Measurements from ENCODE around the gene GGA1.
A peak's percentile ranks its signal among the peaks of the same experiment; 100 is the strongest.
"Not testable (repeated sequence)": the region's sequence is repeated elsewhere in the genome, so short reads cannot be mapped to it uniquely, and the experiment has no call there.

Gene GGA1

GRCh38 chr22:37647928-37648327 is 39.3 kb downstream of the GGA1 start:
- Histone ChIP-seq H3K4me1 (ENCODE audit: insufficient read depth, poor library complexity, severe bottlenecking) (no peaks in the 10 kb centered on the region), H3K27ac (ENCODE audit: poor library complexity, severe bottlenecking) (no peak overlapping the region), H3K9me3 (ENCODE audit: severe bottlenecking) (no peaks in the 10 kb centered on the region), H3K36me3 (ENCODE audit: low read depth) (peaks cover 95% of the 10 kb centered on the region), H3K4me3 (ENCODE audit: severe bottlenecking) (no peak overlapping the region), H3K27me3 (ENCODE audit: insufficient read depth, poor library complexity, severe bottlenecking) (no peaks in the 10 kb centered on the region)
- ATAC-seq (ENCODE audit: low read depth), result no peak
- DNase-seq (ENCODE audit: low spot score), result no peak
- TF ChIP-seq, protein P1, sequence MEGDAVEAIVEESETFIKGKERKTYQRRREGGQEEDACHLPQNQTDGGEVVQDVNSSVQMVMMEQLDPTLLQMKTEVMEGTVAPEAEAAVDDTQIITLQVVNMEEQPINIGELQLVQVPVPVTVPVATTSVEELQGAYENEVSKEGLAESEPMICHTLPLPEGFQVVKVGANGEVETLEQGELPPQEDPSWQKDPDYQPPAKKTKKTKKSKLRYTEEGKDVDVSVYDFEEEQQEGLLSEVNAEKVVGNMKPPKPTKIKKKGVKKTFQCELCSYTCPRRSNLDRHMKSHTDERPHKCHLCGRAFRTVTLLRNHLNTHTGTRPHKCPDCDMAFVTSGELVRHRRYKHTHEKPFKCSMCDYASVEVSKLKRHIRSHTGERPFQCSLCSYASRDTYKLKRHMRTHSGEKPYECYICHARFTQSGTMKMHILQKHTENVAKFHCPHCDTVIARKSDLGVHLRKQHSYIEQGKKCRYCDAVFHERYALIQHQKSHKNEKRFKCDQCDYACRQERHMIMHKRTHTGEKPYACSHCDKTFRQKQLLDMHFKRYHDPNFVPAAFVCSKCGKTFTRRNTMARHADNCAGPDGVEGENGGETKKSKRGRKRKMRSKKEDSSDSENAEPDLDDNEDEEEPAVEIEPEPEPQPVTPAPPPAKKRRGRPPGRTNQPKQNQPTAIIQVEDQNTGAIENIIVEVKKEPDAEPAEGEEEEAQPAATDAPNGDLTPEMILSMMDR (IDR thresholded peaks at IDR 0.05; ENCODE audit: poor library complexity, severe bottlenecking), result no peak

- no peaks in the 10 kb centered on the region for H3K9me3 ChIP-seq (ENCODE audit: severe bottlenecking)
- no peak overlapping the region for H3K4me3 ChIP-seq (ENCODE audit: severe bottlenecking)
- H3K27ac ChIP-seq (ENCODE audit: poor library complexity, severe bottlenecking), result no peak overlapping the region
- H3K27me3 ChIP-seq (ENCODE audit: insufficient read depth, poor library complexity, severe bottlenecking), result no peaks in the 10 kb centered on the region
- DNase-seq (ENCODE audit: low spot score), result no peak
- no peaks in the 10 kb centered on the region for H3K4me1 ChIP-seq (ENCODE audit: insufficient read depth, poor library complexity, severe bottlenecking)
- no peak for ATAC-seq (ENCODE audit: low read depth)
- peaks cover 74% of the 10 kb centered on the region for H3K36me3 ChIP-seq (ENCODE audit: low read depth)
- TF ChIP-seq, protein P1 (IDR thresholded peaks at IDR 0.05; ENCODE audit: poor library complexity, severe bottlenecking), result no peak
These were observed 42.0 kb downstream of the GGA1 start for GRCh38 chr22:37650463-37651136.

DNA sequence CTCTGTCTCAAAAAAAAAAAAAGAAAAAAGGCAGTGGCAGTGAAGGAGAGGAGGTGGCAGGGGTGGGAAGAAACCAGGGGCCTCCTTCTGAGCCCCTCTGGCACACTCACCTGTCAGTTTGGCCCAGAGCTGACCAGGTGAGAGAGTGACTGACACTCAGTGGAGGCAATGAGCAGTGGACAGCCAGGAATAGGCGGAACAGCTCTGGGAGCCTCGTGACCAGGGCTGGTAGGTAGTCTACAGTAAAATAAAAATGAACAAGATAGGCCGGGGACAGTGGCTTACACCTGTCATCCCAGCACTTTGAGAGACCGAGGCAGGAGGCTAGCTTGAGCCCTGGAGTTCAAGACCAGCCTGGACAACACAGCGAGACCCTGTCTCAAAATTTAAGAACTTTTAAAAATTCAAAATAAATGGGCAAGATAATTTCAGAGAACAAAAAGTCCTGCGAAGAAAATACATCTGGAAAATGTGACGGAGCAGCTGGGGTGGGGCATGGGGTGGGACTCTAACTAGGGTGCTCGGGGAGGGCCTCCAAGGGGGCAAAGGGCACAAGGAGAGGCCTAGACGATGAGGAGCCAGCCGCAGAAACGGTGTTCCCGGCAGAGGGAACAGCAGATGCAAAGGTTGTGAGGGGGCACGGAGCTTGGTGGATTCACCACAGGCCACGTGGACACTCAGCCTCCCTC is 46.1 kb downstream of the GGA1 start:
- DNase-seq (ENCODE audit: low spot score), result no peak
- Histone ChIP-seq H3K4me3 (ENCODE audit: severe bottlenecking) (no peak overlapping the region), H3K4me1 (ENCODE audit: insufficient read depth, poor library complexity, severe bottlenecking) (peaks cover under 1% of the 10 kb centered on the region), H3K27ac (ENCODE audit: poor library complexity, severe bottlenecking) (no peak overlapping the region), H3K36me3 (ENCODE audit: low read depth) (peaks cover 35% of the 10 kb centered on the region), H3K27me3 (ENCODE audit: insufficient read depth, poor library complexity, severe bottlenecking) (no peaks in the 10 kb centered on the region), H3K9me3 (ENCODE audit: severe bottlenecking) (no peaks in the 10 kb centered on the region)
- no peak for ATAC-seq (ENCODE audit: low read depth)
- TF ChIP-seq, protein P1 (IDR thresholded peaks at IDR 0.05; ENCODE audit: poor library complexity, severe bottlenecking), result no peak

DNA sequence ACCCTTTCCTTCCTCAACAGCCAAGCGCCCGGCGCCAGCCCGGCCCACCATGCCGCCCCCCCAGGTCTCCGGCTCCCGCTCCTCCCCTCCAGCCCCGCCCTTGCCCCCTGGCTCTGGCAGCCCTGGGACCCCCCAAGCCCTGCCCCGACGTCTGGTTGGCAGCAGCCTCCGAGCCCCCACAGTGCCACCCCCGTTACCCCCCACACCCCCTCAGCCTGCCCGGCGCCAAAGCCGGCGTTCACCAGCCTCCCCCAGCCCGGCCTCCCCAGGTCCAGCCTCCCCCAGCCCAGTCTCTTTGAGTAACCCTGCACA is 46.6 kb downstream of the GGA1 start:
- no peaks in the 10 kb centered on the region for H3K27me3 ChIP-seq (ENCODE audit: insufficient read depth, poor library complexity, severe bottlenecking)
- ATAC-seq (ENCODE audit: low read depth) (no peak), DNase-seq (ENCODE audit: low spot score) (peak; percentile 54)
- peaks cover 3% of the 10 kb centered on the region for H3K4me1 ChIP-seq (ENCODE audit: insufficient read depth, poor library complexity, severe bottlenecking)
- no peak overlapping the region for H3K27ac ChIP-seq (ENCODE audit: poor library complexity, severe bottlenecking)
- H3K4me3 ChIP-seq (ENCODE audit: severe bottlenecking), result no peak overlapping the region
- TF ChIP-seq, protein P1 (IDR thresholded peaks at IDR 0.05; ENCODE audit: poor library complexity, severe bottlenecking), result no peak
- no peaks in the 10 kb centered on the region for H3K9me3 ChIP-seq (ENCODE audit: severe bottlenecking)
- peaks cover 30% of the 10 kb centered on the region for H3K36me3 ChIP-seq (ENCODE audit: low read depth)

DNA sequence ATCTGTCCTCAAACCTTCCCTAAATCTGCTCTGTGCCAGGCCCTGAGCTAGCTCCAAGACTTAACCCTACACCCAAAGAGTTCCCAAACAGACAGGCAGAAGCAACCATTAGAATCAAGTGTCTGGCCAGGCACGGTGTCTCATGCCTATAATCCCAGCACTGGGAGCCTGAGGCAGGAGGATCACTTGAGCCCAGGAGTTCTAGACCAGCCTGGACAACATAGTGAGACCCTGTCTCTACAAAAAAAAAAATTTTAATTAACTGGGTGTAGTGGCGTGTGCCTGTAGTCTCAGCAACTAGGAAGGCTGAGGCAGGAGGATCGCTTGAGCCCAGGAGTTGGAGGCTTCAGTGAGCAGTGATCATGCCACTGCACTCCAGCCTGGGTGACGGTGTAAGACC is 47.9 kb downstream of the GGA1 start:
- not testable (repeated sequence) for DNase-seq (ENCODE audit: low spot score); H3K9me3 ChIP-seq (ENCODE audit: severe bottlenecking); H3K27ac ChIP-seq (ENCODE audit: poor library complexity, severe bottlenecking); H3K4me1 ChIP-seq (ENCODE audit: insufficient read depth, poor library complexity, severe bottlenecking); H3K27me3 ChIP-seq (ENCODE audit: insufficient read depth, poor library complexity, severe bottlenecking); H3K4me3 ChIP-seq (ENCODE audit: severe bottlenecking); ATAC-seq (ENCODE audit: low read depth)
- peaks cover 17% of the 10 kb centered on the region for H3K36me3 ChIP-seq (ENCODE audit: low read depth)
